Measurements from ENCODE around the gene UBL3. TPM values are rescaled to one million over a fixed set of nuclear protein-coding genes. Genes with fewer than 3 reads are reported as not detected.

UBL3 gene
- 265 and 331 TPM in 2 replicates for total RNA-seq

GRCh38 chr13:29850213-29850898, at the start of gene UBL3:
UBL3 (minus strand) TSS chr13:29850617; CDS start chr13:29849538, 1,079 bp downstream.

Small RNAs within 50 kb of the gene (small RNA-seq; reads per million reads assigned to genes)
- gene RF00017 (not detected), gene TIMM8BP1 (not detected)

Data from placental epithelial cell (primary cell).